ENCODE results near the gene BTG2.
A peak's percentile ranks its signal among the peaks of the same experiment; 100 is the strongest.
"Not testable (repeated sequence)": the region's sequence is repeated elsewhere in the genome, so short reads cannot be mapped to it uniquely, and the experiment has no call there.

Gene BTG2

GRCh38 chr1:203304919-203305808, at the start of gene BTG2:
TSS of gene BTG2 (plus strand) at chr1:203305519. CDS start at chr1:203305607, 88 bp downstream.
- DNase-seq (ENCODE audit: low spot score) = peak; percentile 93

- DNase-seq (ENCODE audit: low spot score) = not testable (repeated sequence)
Measured at GRCh38 chr1:203256636-203257035, 48.7 kb upstream of the BTG2 start.

GRCh38 chr1:203263496-203263895, 41.8 kb upstream of the BTG2 start:
- DNase-seq (ENCODE audit: low spot score) = no peak

- DNase-seq (ENCODE audit: low spot score) = no peak
Measured at GRCh38 chr1:203264052-203264501, 41.2 kb upstream of the BTG2 start.

- no peak for DNase-seq (ENCODE audit: low spot score)
Measured at GRCh38 chr1:203265541-203265940, 39.8 kb upstream of the BTG2 start.

- DNase-seq (ENCODE audit: low spot score) = not testable (repeated sequence)
Measured at GRCh38 chr1:203266140-203266539, 39.2 kb upstream of the BTG2 start.

- DNase-seq (ENCODE audit: low spot score) = peak; percentile 87
Measured at GRCh38 chr1:203267347-203267846, 37.9 kb upstream of the BTG2 start.

- DNase-seq (ENCODE audit: low spot score) = no peak
Measured at GRCh38 chr1:203267912-203268311, 37.4 kb upstream of the BTG2 start.

GRCh38 chr1:203268901-203269653, 36.2 kb upstream of the BTG2 start:
- DNase-seq (ENCODE audit: low spot score) = peak; percentile 86

- no peak for DNase-seq (ENCODE audit: low spot score)
Measured at GRCh38 chr1:203269654-203270020, 35.7 kb upstream of the BTG2 start.

- DNase-seq (ENCODE audit: low spot score) = no peak
Measured at GRCh38 chr1:203270448-203270847, 34.9 kb upstream of the BTG2 start.

GRCh38 chr1:203271018-203271743, 34.1 kb upstream of the BTG2 start:
- peak; percentile 78 for DNase-seq (ENCODE audit: low spot score)

- no peak for DNase-seq (ENCODE audit: low spot score)
Measured at GRCh38 chr1:203271962-203272632, 33.2 kb upstream of the BTG2 start.

- DNase-seq (ENCODE audit: low spot score) = no peak
Measured at GRCh38 chr1:203272633-203273205, 32.6 kb upstream of the BTG2 start.

GRCh38 chr1:203273206-203273868, 32.0 kb upstream of the BTG2 start:
- DNase-seq (ENCODE audit: low spot score) = peak; percentile 51

GRCh38 chr1:203273869-203274602, 31.3 kb upstream of the BTG2 start:
- no peak for DNase-seq (ENCODE audit: low spot score)

- DNase-seq (ENCODE audit: low spot score) = no peak
Measured at GRCh38 chr1:203274603-203275381, 30.5 kb upstream of the BTG2 start.

GRCh38 chr1:203275656-203276272, 29.6 kb upstream of the BTG2 start:
- DNase-seq (ENCODE audit: low spot score) = no peak

- no peak for DNase-seq (ENCODE audit: low spot score)
Measured at GRCh38 chr1:203276408-203276807, 28.9 kb upstream of the BTG2 start.
